ENCODE results near the gene GALNTL6.

DNA sequence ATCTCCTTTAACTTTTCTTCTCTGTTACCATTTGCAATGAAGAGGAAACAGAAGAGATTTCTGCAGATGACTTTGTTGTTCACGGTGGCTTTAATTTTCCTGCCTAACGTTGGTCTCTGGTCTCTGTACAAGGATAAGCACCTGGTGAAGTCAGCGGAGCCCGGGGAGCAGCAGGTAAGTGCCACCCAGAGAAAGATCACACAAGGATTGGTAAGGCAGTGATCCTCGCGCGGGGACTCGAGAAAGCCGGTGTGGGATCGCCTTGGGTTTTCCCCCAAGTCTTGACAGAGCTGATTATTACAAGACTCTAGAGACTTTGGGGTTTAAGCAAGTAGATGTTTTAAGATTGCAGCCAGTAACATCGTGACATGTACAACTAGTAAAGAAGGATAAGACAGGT is 1.3 kb downstream of the GALNTL6 start:
- TF ChIP-seq CTCF (IDR thresholded peaks at IDR 0.05 in 2 of 3, conservative IDR thresholded peaks at IDR 0.05 in 1 of 3; ENCODE audit: borderline replicate concordance in 1 of 3, insufficient read depth in 1 of 3, low read depth in 2 of 3, low read length in 2 of 3), result no peak
- no peak for TF ChIP-seq SP1 (IDR thresholded peaks at IDR 0.05; ENCODE audit: low read depth)
